Central memory CD8-positive, alpha-beta T cell (primary cell): ENCODE results near the gene MAP4.
"Not testable (repeated sequence)": the region's sequence is repeated elsewhere in the genome, so short reads cannot be mapped to it uniquely, and the experiment has no call there.

Experiments used
- ATAC-seq: fragments of 150-1000 bp; cut with Tn5 transposase; replicated peaks from 2 replicates; pipeline ENCODE4 v1.10.0; 2022; ENCODE audit warnings: mild to moderate bottlenecking, moderate FRiP score, moderate number of reproducible peaks; ENCODE audit not compliant: poor library complexity, severe bottlenecking; ENCODE audit errors: extremely low read depth
- DNase-seq, 2 donors: peaks; one replicate each; pipeline ENCODE4 v3.0.0; 2021; ENCODE audit warnings: low spot score in 2 of 2
- H3K27ac Mint-ChIP-seq: one replicate; pipeline ENCODE4 v1.8.0; 2022; ENCODE audit warnings: low read depth, mild to moderate bottlenecking, moderate library complexity, mixed read lengths
- H3K27me3 Mint-ChIP-seq: one replicate; pipeline ENCODE4 v1.8.0; 2022; ENCODE audit warnings: mixed read lengths
- H3K36me3 Mint-ChIP-seq: one replicate; pipeline ENCODE4 v1.8.0; 2022; ENCODE audit warnings: mild to moderate bottlenecking, moderate library complexity, mixed read lengths; ENCODE audit not compliant: insufficient read depth
- H3K4me1 Mint-ChIP-seq: one replicate; pipeline ENCODE4 v1.8.0; 2022; ENCODE audit warnings: mixed read lengths
- H3K4me3 Mint-ChIP-seq: one replicate; pipeline ENCODE4 v1.8.0; 2022; ENCODE audit warnings: mild to moderate bottlenecking, moderate library complexity, mixed read lengths
- H3K9me3 Mint-ChIP-seq: one replicate; pipeline ENCODE4 v1.8.0; 2022; ENCODE audit warnings: mixed read lengths

Gene MAP4

DNA sequence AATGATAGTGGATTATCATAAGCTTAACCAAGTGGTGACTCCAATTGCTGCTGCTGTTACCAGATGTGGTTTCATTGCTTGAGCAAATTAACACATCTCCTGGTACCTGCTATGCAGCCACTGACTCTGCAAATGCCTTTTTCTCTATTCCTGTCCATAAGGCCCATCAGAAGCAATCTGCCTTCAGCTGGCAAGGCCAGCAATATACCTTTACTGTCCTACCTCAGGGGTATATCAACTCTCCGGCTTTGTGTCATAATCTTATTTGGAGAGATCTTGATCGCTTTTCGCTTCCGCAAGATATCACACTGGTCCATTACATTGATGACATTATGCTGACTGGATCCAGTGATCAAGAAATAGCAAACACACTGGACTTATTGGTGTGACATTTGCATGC is 9.4 kb downstream of the MAP4 start:
- not testable (repeated sequence) for H3K27ac Mint-ChIP-seq, H3K9me3 Mint-ChIP-seq, H3K4me3 Mint-ChIP-seq, DNase-seq, H3K36me3 Mint-ChIP-seq, H3K27me3 Mint-ChIP-seq, ATAC-seq
- H3K4me1 Mint-ChIP-seq = peaks cover 16% of the 10 kb centered on the region

DNA sequence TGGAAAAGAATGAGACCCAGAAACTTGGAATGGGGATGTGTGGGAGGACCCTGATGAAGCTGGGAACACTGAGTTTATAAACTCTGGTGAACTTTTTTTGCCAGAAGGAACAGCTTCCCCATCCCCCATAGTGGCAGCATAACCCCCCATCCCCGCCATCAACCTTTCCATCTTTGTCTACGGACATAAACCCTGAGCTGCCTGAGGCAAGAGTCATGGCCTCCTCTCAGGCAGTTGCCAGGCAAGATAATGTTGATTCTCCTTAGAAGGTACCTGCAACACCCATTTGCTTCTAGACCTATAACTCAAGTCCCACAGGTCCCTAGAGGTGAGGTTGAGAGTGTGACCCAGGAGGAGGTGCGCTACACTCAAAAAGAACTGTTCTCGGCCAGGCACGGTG is 11.5 kb downstream of the MAP4 start:
- DNase-seq = no peak
- peaks cover 21% of the 10 kb centered on the region for H3K4me1 Mint-ChIP-seq
- no peak overlapping the region for H3K4me3 Mint-ChIP-seq
- peaks cover 3% of the 10 kb centered on the region for H3K36me3 Mint-ChIP-seq
- H3K27me3 Mint-ChIP-seq = no peaks in the 10 kb centered on the region
- no peak for ATAC-seq
- H3K9me3 Mint-ChIP-seq = no peaks in the 10 kb centered on the region
- no peak overlapping the region for H3K27ac Mint-ChIP-seq

- Mint-ChIP-seq H3K9me3 (no peaks in the 10 kb centered on the region), H3K27ac (no peak overlapping the region), H3K4me3 (no peak overlapping the region), H3K4me1 (peaks cover 21% of the 10 kb centered on the region), H3K36me3 (peaks cover 6% of the 10 kb centered on the region), H3K27me3 (no peaks in the 10 kb centered on the region)
- DNase-seq = no peak
- no peak for ATAC-seq
Measured at GRCh38 chr3:48002787-48003186, 13.4 kb downstream of the MAP4 start.

DNA sequence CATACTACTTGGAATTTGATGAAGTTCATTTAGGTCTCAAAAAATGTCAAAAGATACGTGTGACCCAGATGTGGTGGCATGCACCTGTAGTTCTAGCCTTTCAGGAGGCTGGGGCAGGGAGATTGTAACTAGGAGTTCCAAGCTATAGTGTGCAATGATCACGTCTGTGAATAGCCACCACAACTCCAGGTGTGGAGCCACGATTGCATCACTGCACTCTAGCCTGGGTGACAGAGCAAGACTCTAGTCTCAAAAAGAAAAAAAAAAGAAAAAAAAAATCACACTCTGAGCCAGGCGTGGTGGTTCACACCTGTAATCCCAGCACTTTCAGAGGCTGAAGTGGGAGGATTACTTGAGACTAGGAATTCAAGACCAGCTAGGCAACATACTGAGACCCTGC is 14.2 kb downstream of the MAP4 start:
- peaks cover 26% of the 10 kb centered on the region for H3K4me1 Mint-ChIP-seq
- H3K27me3 Mint-ChIP-seq = no peaks in the 10 kb centered on the region
- H3K36me3 Mint-ChIP-seq = peaks cover 6% of the 10 kb centered on the region
- no peak overlapping the region for H3K27ac Mint-ChIP-seq
- H3K9me3 Mint-ChIP-seq = no peaks in the 10 kb centered on the region
- ATAC-seq (no peak), DNase-seq (no peak)
- H3K4me3 Mint-ChIP-seq = no peak overlapping the region

- Mint-ChIP-seq H3K27ac (no peak overlapping the region), H3K36me3 (peaks cover 8% of the 10 kb centered on the region), H3K9me3 (no peaks in the 10 kb centered on the region), H3K4me3 (no peak overlapping the region), H3K27me3 (no peaks in the 10 kb centered on the region), H3K4me1 (peaks cover 38% of the 10 kb centered on the region)
- DNase-seq (no peak), ATAC-seq (no peak)
Measured at GRCh38 chr3:48000212-48000611, 16.0 kb downstream of the MAP4 start.

- H3K4me1 Mint-ChIP-seq = peaks cover 37% of the 10 kb centered on the region
- H3K27ac Mint-ChIP-seq = peak overlapping the region; percentile 42
- no peaks in the 10 kb centered on the region for H3K9me3 Mint-ChIP-seq
- H3K36me3 Mint-ChIP-seq = peaks cover 12% of the 10 kb centered on the region
- no peaks in the 10 kb centered on the region for H3K27me3 Mint-ChIP-seq
- H3K4me3 Mint-ChIP-seq = no peak overlapping the region
- no peak for ATAC-seq
- DNase-seq = no peak
Measured at GRCh38 chr3:47996440-47996839, 19.8 kb downstream of the MAP4 start.

- Mint-ChIP-seq H3K9me3 (no peaks in the 10 kb centered on the region), H3K27ac (no peak overlapping the region), H3K4me1 (peaks cover 41% of the 10 kb centered on the region), H3K27me3 (no peaks in the 10 kb centered on the region), H3K36me3 (peaks cover 8% of the 10 kb centered on the region), H3K4me3 (no peak overlapping the region)
- no peak for ATAC-seq
- DNase-seq = no peak
Measured at GRCh38 chr3:47994180-47994579, 22.0 kb downstream of the MAP4 start.

DNA sequence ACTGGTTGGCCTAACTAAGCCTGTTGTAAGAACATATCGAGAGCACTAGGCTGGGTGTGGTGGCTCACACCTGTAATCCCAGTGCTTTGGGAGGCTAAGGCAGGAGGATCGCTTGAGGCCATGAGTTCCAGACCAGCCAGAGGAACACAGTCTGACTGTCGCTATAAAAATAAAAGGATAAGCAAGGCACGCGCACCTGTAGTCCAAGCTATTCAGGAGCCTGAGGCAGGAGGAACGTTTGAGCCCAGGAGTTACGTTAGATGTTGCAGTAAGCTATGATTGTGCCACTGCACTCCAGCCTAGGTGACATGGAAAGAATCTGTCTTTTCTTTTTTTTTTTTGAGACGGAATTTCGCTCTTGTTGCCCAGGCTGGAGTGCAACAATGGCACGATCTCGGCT is 24.9 kb downstream of the MAP4 start:
- no peaks in the 10 kb centered on the region for H3K9me3 Mint-ChIP-seq
- DNase-seq (no peak), ATAC-seq (no peak)
- H3K4me3 Mint-ChIP-seq = no peak overlapping the region
- peaks cover 24% of the 10 kb centered on the region for H3K4me1 Mint-ChIP-seq
- H3K36me3 Mint-ChIP-seq = peaks cover 5% of the 10 kb centered on the region
- no peaks in the 10 kb centered on the region for H3K27me3 Mint-ChIP-seq
- no peak overlapping the region for H3K27ac Mint-ChIP-seq

DNA sequence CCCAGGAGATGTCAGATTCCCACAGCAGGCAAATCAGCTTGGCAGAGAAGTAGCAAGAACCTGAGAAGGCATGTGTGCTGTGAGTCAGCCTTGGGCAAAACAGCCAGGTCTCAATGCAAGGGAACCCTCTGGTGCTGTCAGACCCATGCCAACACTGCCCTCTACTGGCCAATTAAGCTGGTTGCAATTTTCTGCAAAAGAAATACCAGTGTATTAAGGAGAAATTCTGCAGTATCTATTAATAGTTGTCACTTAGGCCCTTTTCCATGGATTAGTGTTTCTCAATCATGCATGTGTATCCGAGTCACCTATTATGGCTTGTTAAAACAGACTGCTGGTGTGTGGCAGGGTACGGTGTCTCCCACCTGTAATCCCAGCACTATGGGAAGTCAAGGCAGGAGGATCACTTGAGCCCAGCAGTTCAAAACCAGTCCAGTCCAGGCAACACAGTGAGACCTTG is 26.2 kb downstream of the MAP4 start:
- Mint-ChIP-seq H3K4me1 (peaks cover 15% of the 10 kb centered on the region), H3K4me3 (no peak overlapping the region), H3K27ac (peak overlapping the region; percentile 35), H3K9me3 (no peaks in the 10 kb centered on the region), H3K27me3 (no peaks in the 10 kb centered on the region), H3K36me3 (peaks cover 5% of the 10 kb centered on the region)
- peak; percentile 82 for ATAC-seq
- peak; percentile 33 to 56 for DNase-seq

DNA sequence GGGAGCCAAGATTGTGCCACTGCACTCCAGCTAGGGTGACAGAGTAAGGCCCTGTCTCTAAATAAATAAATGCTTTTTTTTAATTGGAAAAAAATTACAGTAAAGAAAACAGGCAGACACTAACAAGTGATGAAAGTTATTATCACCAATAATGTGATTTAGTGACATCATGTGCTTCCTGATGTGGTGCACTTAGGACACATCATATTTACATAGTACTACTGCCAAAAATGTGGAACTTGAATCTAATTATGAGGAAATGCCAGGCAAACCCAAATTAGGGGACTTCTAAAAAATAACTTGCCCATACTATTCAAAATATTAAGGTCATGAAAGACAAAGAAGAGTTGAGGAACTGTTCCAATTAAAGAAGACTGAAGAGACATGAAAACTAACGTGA is 30.8 kb downstream of the MAP4 start:
- no peak for DNase-seq
- H3K27ac Mint-ChIP-seq = no peak overlapping the region

DNA sequence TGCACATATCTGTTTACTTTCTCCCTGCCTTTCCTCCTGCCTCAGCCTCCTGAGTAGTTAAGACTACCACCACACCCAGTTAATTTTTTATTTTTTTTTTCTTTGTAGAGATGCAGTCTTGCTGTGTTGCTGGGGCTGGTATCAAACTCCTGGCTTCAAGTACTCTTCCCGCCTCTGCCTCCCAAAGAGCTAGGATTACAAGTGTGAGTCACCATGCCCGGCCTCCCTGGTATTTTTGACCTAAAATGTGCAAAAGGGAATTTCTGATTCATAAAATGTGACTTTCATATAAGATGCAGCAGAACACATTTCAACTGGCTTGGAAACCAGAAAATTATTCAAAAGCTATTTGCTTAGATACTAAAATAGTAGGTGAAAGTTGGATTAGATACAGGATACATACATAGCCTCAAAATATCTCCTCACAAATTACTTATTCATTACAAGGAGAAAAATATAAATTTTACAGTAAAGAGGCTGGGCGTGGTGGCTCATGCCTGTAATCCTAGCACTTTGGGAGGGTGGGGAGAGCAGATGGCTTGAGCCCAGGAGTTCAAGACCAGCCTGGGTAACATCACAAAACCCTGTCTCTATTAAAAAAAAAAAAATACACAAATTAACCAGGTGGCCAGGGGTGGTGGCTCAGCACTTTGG is 32.0 kb downstream of the MAP4 start:
- Mint-ChIP-seq H3K9me3 (no peaks in the 10 kb centered on the region), H3K4me3 (no peak overlapping the region), H3K27ac (no peak overlapping the region), H3K27me3 (no peaks in the 10 kb centered on the region), H3K4me1 (peaks cover under 1% of the 10 kb centered on the region), H3K36me3 (peaks cover 4% of the 10 kb centered on the region)
- no peak for ATAC-seq
- no peak for DNase-seq

More for the DNA sequence above, 30.8 kb downstream of the MAP4 start:
- no peaks in the 10 kb centered on the region for H3K9me3 Mint-ChIP-seq
- no peak overlapping the region for H3K4me3 Mint-ChIP-seq
- H3K36me3 Mint-ChIP-seq = peaks cover 2% of the 10 kb centered on the region
- no peak for ATAC-seq
- H3K27me3 Mint-ChIP-seq = no peaks in the 10 kb centered on the region
- H3K4me1 Mint-ChIP-seq = peaks cover 10% of the 10 kb centered on the region

- no peak overlapping the region for H3K27ac Mint-ChIP-seq
- H3K9me3 Mint-ChIP-seq = no peaks in the 10 kb centered on the region
- H3K27me3 Mint-ChIP-seq = no peaks in the 10 kb centered on the region
- DNase-seq (no peak), ATAC-seq (no peak)
- H3K4me3 Mint-ChIP-seq = no peak overlapping the region
- H3K36me3 Mint-ChIP-seq = peaks cover 4% of the 10 kb centered on the region
- H3K4me1 Mint-ChIP-seq = no peaks in the 10 kb centered on the region
Measured at GRCh38 chr3:47980795-47981194, 35.4 kb downstream of the MAP4 start.

DNA sequence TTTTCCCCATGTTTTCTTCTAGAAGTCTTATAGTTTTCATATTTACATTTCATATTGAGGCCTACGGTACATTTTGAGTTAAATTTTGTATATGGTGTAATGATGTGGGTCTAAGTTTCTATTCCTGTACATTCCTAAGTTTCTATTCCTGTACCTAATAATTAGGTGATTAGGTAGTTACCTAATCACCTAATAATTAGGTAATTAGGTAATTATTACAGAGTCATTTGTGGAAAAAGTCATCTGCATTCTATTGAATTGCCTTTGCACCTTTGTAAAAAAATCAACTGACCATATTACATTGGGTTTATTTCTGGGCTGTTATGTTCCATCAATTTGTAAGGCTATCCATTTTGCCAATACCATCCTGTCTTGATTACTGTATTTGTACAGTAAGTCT is 37.1 kb downstream of the MAP4 start:
- DNase-seq (no peak), ATAC-seq (no peak)
- Mint-ChIP-seq H3K27ac (no peak overlapping the region), H3K36me3 (peaks cover 4% of the 10 kb centered on the region), H3K4me1 (no peaks in the 10 kb centered on the region), H3K9me3 (no peaks in the 10 kb centered on the region), H3K4me3 (no peak overlapping the region), H3K27me3 (no peaks in the 10 kb centered on the region)
